ENCODE results near the gene LTBP4. TPM values are rescaled to one million over a fixed set of nuclear protein-coding genes. Genes with fewer than 3 reads are reported as not detected.

LTBP4 gene
- total RNA-seq, 1 experiment from 2014 or later = 20.3 TPM

GRCh38 chr19:40640744-40641143 is 39.6 kb downstream of the LTBP4 start:
- H3K27me3 Mint-ChIP-seq (ENCODE audit: unreplicated experiment) = peaks cover 4% of the 10 kb centered on the region
- CTCF ChIA-PET = no interaction called here
- no peaks in the 10 kb centered on the region for H3K36me3 Mint-ChIP-seq (ENCODE audit: insufficient read depth, unreplicated experiment)
- DNase-seq = no peak
- no peak overlapping the region for H3K4me3 Mint-ChIP-seq (ENCODE audit: low read depth, unreplicated experiment)
- TF ChIP-seq, protein P1, sequence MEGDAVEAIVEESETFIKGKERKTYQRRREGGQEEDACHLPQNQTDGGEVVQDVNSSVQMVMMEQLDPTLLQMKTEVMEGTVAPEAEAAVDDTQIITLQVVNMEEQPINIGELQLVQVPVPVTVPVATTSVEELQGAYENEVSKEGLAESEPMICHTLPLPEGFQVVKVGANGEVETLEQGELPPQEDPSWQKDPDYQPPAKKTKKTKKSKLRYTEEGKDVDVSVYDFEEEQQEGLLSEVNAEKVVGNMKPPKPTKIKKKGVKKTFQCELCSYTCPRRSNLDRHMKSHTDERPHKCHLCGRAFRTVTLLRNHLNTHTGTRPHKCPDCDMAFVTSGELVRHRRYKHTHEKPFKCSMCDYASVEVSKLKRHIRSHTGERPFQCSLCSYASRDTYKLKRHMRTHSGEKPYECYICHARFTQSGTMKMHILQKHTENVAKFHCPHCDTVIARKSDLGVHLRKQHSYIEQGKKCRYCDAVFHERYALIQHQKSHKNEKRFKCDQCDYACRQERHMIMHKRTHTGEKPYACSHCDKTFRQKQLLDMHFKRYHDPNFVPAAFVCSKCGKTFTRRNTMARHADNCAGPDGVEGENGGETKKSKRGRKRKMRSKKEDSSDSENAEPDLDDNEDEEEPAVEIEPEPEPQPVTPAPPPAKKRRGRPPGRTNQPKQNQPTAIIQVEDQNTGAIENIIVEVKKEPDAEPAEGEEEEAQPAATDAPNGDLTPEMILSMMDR (IDR thresholded peaks at IDR 0.05; ENCODE audit: unreplicated experiment) = no peak
- BruUV-seq (replicated peaks) = no TSS peak
- H3K4me1 Mint-ChIP-seq (ENCODE audit: low read depth, unreplicated experiment) = peaks cover 22% of the 10 kb centered on the region
- H3K9me3 Mint-ChIP-seq (ENCODE audit: low read depth, unreplicated experiment) = no peaks in the 10 kb centered on the region
- intact Hi-C loops (cut with micrococcal nuclease; ENCODE audit: unreplicated experiment) = no loop called here
- H3K27ac Mint-ChIP-seq (ENCODE audit: unreplicated experiment) = no peak overlapping the region

DNA sequence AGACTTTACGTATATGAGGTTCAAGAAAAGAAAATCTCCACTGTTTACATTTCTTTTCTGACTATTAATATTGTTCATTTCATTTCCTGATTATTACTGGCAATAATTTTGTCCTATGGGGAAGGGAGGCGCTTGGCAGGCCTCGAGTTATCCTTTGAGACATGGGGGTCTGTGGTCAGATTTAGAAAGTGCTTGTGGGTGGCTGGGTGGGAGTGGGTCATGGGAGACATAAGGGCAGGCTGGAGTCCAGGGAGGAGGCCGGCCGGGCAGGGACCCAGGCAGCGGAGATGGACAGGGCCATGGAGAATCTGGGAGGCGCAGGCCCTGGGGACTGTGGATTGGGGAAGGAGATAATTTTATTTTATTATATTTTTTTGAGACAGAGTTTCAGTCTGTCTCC is 40.1 kb downstream of the LTBP4 start:
- TF ChIP-seq, protein P1 (IDR thresholded peaks at IDR 0.05; ENCODE audit: unreplicated experiment) = no peak
- CTCF ChIA-PET = no interaction called here
- Mint-ChIP-seq H3K36me3 (ENCODE audit: insufficient read depth, unreplicated experiment) (peaks cover 5% of the 10 kb centered on the region), H3K4me3 (ENCODE audit: low read depth, unreplicated experiment) (no peak overlapping the region), H3K27me3 (ENCODE audit: unreplicated experiment) (no peaks in the 10 kb centered on the region), H3K9me3 (ENCODE audit: low read depth, unreplicated experiment) (no peaks in the 10 kb centered on the region), H3K4me1 (ENCODE audit: low read depth, unreplicated experiment) (peaks cover 28% of the 10 kb centered on the region), H3K27ac (ENCODE audit: unreplicated experiment) (no peak overlapping the region)
- no peak for DNase-seq
- BruUV-seq (replicated peaks) = no TSS peak
- intact Hi-C loops (cut with micrococcal nuclease; ENCODE audit: unreplicated experiment) = no loop called here

- H3K4me1 Mint-ChIP-seq (ENCODE audit: low read depth, unreplicated experiment) = peaks cover 37% of the 10 kb centered on the region
- no peak overlapping the region for H3K4me3 Mint-ChIP-seq (ENCODE audit: low read depth, unreplicated experiment)
- no peak overlapping the region for H3K27ac Mint-ChIP-seq (ENCODE audit: unreplicated experiment)
- BruUV-seq (replicated peaks) = no TSS peak
- TF ChIP-seq, protein P1 (IDR thresholded peaks at IDR 0.05; ENCODE audit: unreplicated experiment) = no peak
- H3K36me3 Mint-ChIP-seq (ENCODE audit: insufficient read depth, unreplicated experiment) = peaks cover 14% of the 10 kb centered on the region
- intact Hi-C loops (cut with micrococcal nuclease; ENCODE audit: unreplicated experiment) = no loop called here
- CTCF ChIA-PET = interaction anchor here (0.8 kb wide), 1 partner anchor 40 kb away, joined by 5 read pairs; no protein-coding TSS in a partner anchor
- DNase-seq = no peak
- no peaks in the 10 kb centered on the region for H3K27me3 Mint-ChIP-seq (ENCODE audit: unreplicated experiment)
- H3K9me3 Mint-ChIP-seq (ENCODE audit: low read depth, unreplicated experiment) = no peaks in the 10 kb centered on the region
Observed at GRCh38 chr19:40642051-40642706, 41.0 kb downstream of the LTBP4 start.

DNA sequence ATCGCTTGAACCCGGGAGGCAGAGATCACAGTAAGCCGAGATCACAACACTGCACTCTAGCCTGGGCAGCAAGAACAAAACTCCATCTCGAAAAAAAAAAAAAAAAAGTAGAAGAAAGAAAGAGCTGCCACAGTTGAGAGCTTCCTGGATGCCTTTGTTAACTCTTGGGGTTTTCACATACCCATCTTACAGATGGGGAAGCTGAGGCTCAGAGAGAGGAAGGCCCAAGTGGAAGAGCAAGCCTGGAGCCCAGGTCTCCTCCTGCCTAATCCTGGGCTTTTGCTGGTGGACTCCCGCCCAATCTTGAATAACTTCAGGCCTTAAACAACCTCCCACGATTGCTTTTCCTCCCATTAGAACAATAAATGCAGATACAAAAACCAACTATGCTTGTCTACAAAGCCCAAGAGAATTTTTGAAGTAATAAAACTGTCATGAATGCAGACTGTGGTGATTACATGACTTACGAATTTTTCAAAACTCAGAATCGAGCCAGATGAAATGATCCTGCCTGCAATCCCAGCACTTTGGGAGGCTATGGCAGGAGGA is 41.7 kb downstream of the LTBP4 start:
- H3K4me1 Mint-ChIP-seq (ENCODE audit: low read depth, unreplicated experiment) = peaks cover 39% of the 10 kb centered on the region
- no peak for DNase-seq
- CTCF ChIA-PET = interaction anchor here (0.8 kb wide), 1 partner anchor 40 kb away, joined by 5 read pairs; no protein-coding TSS in a partner anchor

More for the DNA sequence above, 41.7 kb downstream of the LTBP4 start:
- H3K4me3 Mint-ChIP-seq (ENCODE audit: low read depth, unreplicated experiment) = no peak overlapping the region
- intact Hi-C loops (cut with micrococcal nuclease; ENCODE audit: unreplicated experiment) = no loop called here
- H3K27ac Mint-ChIP-seq (ENCODE audit: unreplicated experiment) = no peak overlapping the region
- no peaks in the 10 kb centered on the region for H3K9me3 Mint-ChIP-seq (ENCODE audit: low read depth, unreplicated experiment)
- H3K27me3 Mint-ChIP-seq (ENCODE audit: unreplicated experiment) = no peaks in the 10 kb centered on the region
- TF ChIP-seq, protein P1 (IDR thresholded peaks at IDR 0.05; ENCODE audit: unreplicated experiment) = no peak
- peaks cover 15% of the 10 kb centered on the region for H3K36me3 Mint-ChIP-seq (ENCODE audit: insufficient read depth, unreplicated experiment)
- no TSS peak for BruUV-seq (replicated peaks)
